OCI-LY7 (cell line): Measurements from ENCODE around the gene MAP3K6. TPM values are rescaled to one million over a fixed set of nuclear protein-coding genes. Genes with fewer than 3 reads are reported as not detected.

Experiments
- BruUV-seq: library from RNA; stranded (reverse); fragments of 400-500 nt; replicated peaks from 2 replicates; lab custom pipeline; 2021; lab: Mats Ljungman, UMichigan
- CTCF ChIA-PET: fragments of 300-600 bp; sonication (Branson Sonifier 250); formaldehyde crosslinking; loops from one replicate; lab custom pipeline; 2022; ENCODE audit warnings: antibody characterized with exemption; ENCODE audit not compliant: unreplicated experiment; lab: Charles Lee
- POLR2A ChIA-PET: fragments of 300-600 bp; sonication (Branson Sonifier 250); formaldehyde crosslinking; loops from one replicate; lab custom pipeline; 2022; ENCODE audit warnings: antibody characterized with exemption; lab: Charles Lee
- DNase-seq: peaks from one replicate; pipeline ENCODE4 v3.0.0-alpha.2; 2015; ENCODE audit warnings: low spot score
- H2AFZ ChIP-seq: fragments of 200-600 bp; sonication (generic), shearing (Covaris generic); 2 replicates; pipeline ENCODE4 v1.6.1; 2014; ENCODE audit warnings: mild to moderate bottlenecking, antibody characterized with exemption, low read length, moderate library complexity
- H3K27ac ChIP-seq: fragments of 200-600 bp; sonication (generic); 2 replicates; pipeline ENCODE4 v1.5.1; 2014; ENCODE audit warnings: mixed run types, low read depth, mild to moderate bottlenecking, moderate library complexity, low read length, inconsistent platforms; ENCODE audit not compliant: poor library complexity, severe bottlenecking
- H3K36me3 ChIP-seq: fragments of 200-600 bp; sonication (generic); 2 replicates; pipeline ENCODE4 v1.6.1; 2014; ENCODE audit warnings: mild to moderate bottlenecking, antibody characterized with exemption, low read length, moderate library complexity, mixed read lengths; ENCODE audit not compliant: insufficient read depth
- H3K4me1 ChIP-seq: fragments of 200-600 bp; sonication (generic); 2 replicates; pipeline ENCODE4 v1.5.1; 2014; ENCODE audit warnings: mild to moderate bottlenecking, low read length; ENCODE audit not compliant: insufficient read depth, poor library complexity, severe bottlenecking
- H3K4me2 ChIP-seq: fragments of 200-600 bp; sonication (generic); 2 replicates; pipeline ENCODE4 v1.6.1; 2014; ENCODE audit warnings: mild to moderate bottlenecking, low read length
- H3K4me3 ChIP-seq: fragments of 200-600 bp; sonication (generic); 2 replicates; pipeline ENCODE4 v1.5.1; 2014; ENCODE audit warnings: mild to moderate bottlenecking, low read depth, low read length; ENCODE audit not compliant: poor library complexity, severe bottlenecking
- H3K79me2 ChIP-seq: fragments of 200-600 bp; sonication (generic); 2 replicates; pipeline ENCODE4 v1.6.1; 2016; ENCODE audit warnings: low read depth, mild to moderate bottlenecking, low read length, moderate library complexity, mixed read lengths; ENCODE audit not compliant: insufficient read depth
- H3K9me2 ChIP-seq: fragments of 200-600 bp; sonication (generic); 2 replicates; pipeline ENCODE4 v1.6.1; 2016; ENCODE audit warnings: mild to moderate bottlenecking, low read length, mixed read lengths; ENCODE audit not compliant: insufficient read depth
- H3K9me3 ChIP-seq: fragments of 200-600 bp; sonication (generic); 2 replicates; pipeline ENCODE4 v1.6.1; 2014; ENCODE audit warnings: mild to moderate bottlenecking, mixed run types, low read length, mixed read lengths
- H4K20me1 ChIP-seq: fragments of 200-600 bp; sonication (generic); 2 replicates; pipeline ENCODE4 v1.6.1; 2014; ENCODE audit warnings: mild to moderate bottlenecking, antibody characterized with exemption, low read length, moderate library complexity, mixed read lengths; ENCODE audit not compliant: insufficient read depth
- CTCF ChIP-seq: fragments of 200-600 bp; sonication (generic); conservative IDR thresholded peaks from 2 replicates; pipeline ENCODE4 v1.5.1; 2014; ENCODE audit warnings: mild to moderate bottlenecking, antibody characterized with exemption, low read length, moderate library complexity, mixed read lengths
- EZH2phosphoT487 ChIP-seq: fragments of 200-600 bp; sonication (generic); IDR thresholded peaks from 2 replicates; pipeline ENCODE4 v1.6.1; 2018; ENCODE audit warnings: low read depth, borderline replicate concordance, mild to moderate bottlenecking, mixed run types, antibody characterized with exemption, low read length, moderate library complexity, mixed read lengths
- intact Hi-C: fragments of 100-400 bp; cut with micrococcal nuclease; formaldehyde crosslinking; loops from one replicate; pipeline ENCODE4 v1.10.0; 2022; ENCODE audit not compliant: unreplicated experiment
- total RNA-seq, 2 experiments: library from RNA; depleted of rRNA in 1 of 2; stranded (reverse); fragments of >200 nt in 1 of 2; shearing (Covaris generic) in 1 of 2; gene quantifications; 2 replicates each; pipeline ENCODE4 v1.2.3, GENCODE V29; 2014 to 2022

MAP3K6 gene
- total RNA-seq, 2 experiments from 2014 or later: 5.9 to 8.0 TPM

GRCh38 chr1:27327964-27328363, 38.8 kb downstream of the MAP3K6 start:
- Histone ChIP-seq H3K4me3 (no peak overlapping the region), H2AFZ (no peak overlapping the region), H3K9me3 (no peaks in the 10 kb centered on the region), H3K4me2 (no peak overlapping the region), H4K20me1 (0 out of 2 replicates have a peak, but pooled peaks cover 6% of the 10 kb centered on the region), H3K4me1 (peaks cover 23% of the 10 kb centered on the region), H3K36me3 (peaks cover 78% of the 10 kb centered on the region), H3K27ac (no peak overlapping the region), H3K9me2 (no peaks in the 10 kb centered on the region), H3K79me2 (peaks cover 72% of the 10 kb centered on the region)
- POLR2A ChIA-PET: interaction anchor here (1.4 to 2.4 kb wide), 2 partner anchors 11 to 13 kb away, joined by 4 to 8 read pairs; partner anchors contain the start of gene SYTL1
- TF ChIP-seq CTCF: no peak
- no peak for TF ChIP-seq EZH2phosphoT487
- CTCF ChIA-PET: no interaction called here
- DNase-seq: no peak
- intact Hi-C loops: loop anchor here (10.0 kb wide), 1 partner anchor 337 kb away; no protein-coding TSS in a partner anchor
- BruUV-seq: no TSS peak

- H3K9me2 ChIP-seq: no peaks in the 10 kb centered on the region
- no TSS peak for BruUV-seq
- TF ChIP-seq CTCF (no peak), EZH2phosphoT487 (no peak)
- no peak overlapping the region for H2AFZ ChIP-seq
- H3K9me3 ChIP-seq: no peaks in the 10 kb centered on the region
- peaks cover 52% of the 10 kb centered on the region for H3K36me3 ChIP-seq
- peaks cover 75% of the 10 kb centered on the region for H3K79me2 ChIP-seq
- 0 out of 2 replicates have a peak, but pooled peaks cover 6% of the 10 kb centered on the region for H4K20me1 ChIP-seq
- intact Hi-C loops: loop anchor here (10.0 kb wide), 1 partner anchor 340 kb away; no protein-coding TSS in a partner anchor
- ChIA-PET POLR2A (interaction anchor here (0.7 kb wide), 1 partner anchor 73 kb away, joined by 3 read pairs; no protein-coding TSS in a partner anchor), CTCF (no interaction called here)
- peaks cover 23% of the 10 kb centered on the region for H3K4me1 ChIP-seq
- H3K27ac ChIP-seq: no peak overlapping the region
- H3K4me3 ChIP-seq: no peak overlapping the region
- no peak overlapping the region for H3K4me2 ChIP-seq
- DNase-seq: no peak
These were observed 41.5 kb downstream of the MAP3K6 start for GRCh38 chr1:27325286-27325685.
